Duodenal mucosa (tissue), 2 donors: Measurements from ENCODE around the gene TSPAN11.
"Not testable (repeated sequence)": the region's sequence is repeated elsewhere in the genome, so short reads cannot be mapped to it uniquely, and the experiment has no call there.

Source experiments
- H3K27ac ChIP-seq: one replicate; pipeline ENCODE4 v1.7.0; 2013; ENCODE audit warnings: low read depth, low read length
- H3K27me3 ChIP-seq, 2 donors: one replicate each; pipeline ENCODE4 v1.7.0; 2013; ENCODE audit warnings: low read length in 2 of 2, control low read depth in 1 of 2; ENCODE audit not compliant: insufficient read depth in 2 of 2, control insufficient read depth in 1 of 2
- H3K36me3 ChIP-seq, 2 donors: one replicate each; pipeline ENCODE4 v1.7.0; 2013; ENCODE audit warnings: low read length in 2 of 2, control low read depth in 1 of 2; ENCODE audit not compliant: insufficient read depth in 2 of 2, control insufficient read depth in 1 of 2
- H3K4me1 ChIP-seq, 2 donors: one replicate each; pipeline ENCODE4 v1.7.0; 2013; ENCODE audit warnings: low read length in 2 of 2, control low read depth in 1 of 2; ENCODE audit not compliant: insufficient read depth in 2 of 2, control insufficient read depth in 1 of 2
- H3K4me3 ChIP-seq, 2 donors: one replicate each; pipeline ENCODE4 v1.7.0; 2013; ENCODE audit warnings: low read length in 2 of 2, low read depth in 1 of 2
- H3K9ac ChIP-seq, 2 donors: one replicate each; pipeline ENCODE4 v1.7.0; 2013; ENCODE audit warnings: low read length in 2 of 2, low read depth in 1 of 2
- H3K9me3 ChIP-seq, 2 donors: one replicate each; pipeline ENCODE4 v1.7.0; 2013; ENCODE audit warnings: low read length in 2 of 2, control low read depth in 1 of 2; ENCODE audit not compliant: control insufficient read depth in 1 of 2

Gene TSPAN11

GRCh38 chr12:31007153-31007495 lies 80.6 kb downstream of the TSPAN11 start:
- Histone ChIP-seq H3K9ac (no peak overlapping the region), H3K27ac (no peak overlapping the region), H3K4me3 (no peak overlapping the region), H3K4me1 (no peaks in the 10 kb centered on the region), H3K36me3 (no peaks in the 10 kb centered on the region), H3K27me3 (no peaks in the 10 kb centered on the region), H3K9me3 (no peaks in the 10 kb centered on the region)

- H3K4me3 ChIP-seq: no peak overlapping the region
- no peaks in the 10 kb centered on the region for H3K36me3 ChIP-seq
- H3K9me3 ChIP-seq: no peaks in the 10 kb centered on the region
- H3K27ac ChIP-seq: no peak overlapping the region
- H3K27me3 ChIP-seq: no peaks in the 10 kb centered on the region
- no peak overlapping the region for H3K9ac ChIP-seq
- no peaks in the 10 kb centered on the region for H3K4me1 ChIP-seq
Measured at GRCh38 chr12:31007636-31008175, 81.2 kb downstream of the TSPAN11 start.

GRCh38 chr12:31008241-31008761 lies 81.8 kb downstream of the TSPAN11 start:
- Histone ChIP-seq H3K27ac (no peak overlapping the region), H3K27me3 (no peaks in the 10 kb centered on the region)

GRCh38 chr12:31008961-31009840 lies 82.7 kb downstream of the TSPAN11 start:
- Histone ChIP-seq H3K4me1 (no peaks in the 10 kb centered on the region), H3K4me3 (no peak overlapping the region), H3K9ac (no peak overlapping the region), H3K27ac (no peak overlapping the region), H3K27me3 (no peaks in the 10 kb centered on the region), H3K9me3 (no peaks in the 10 kb centered on the region), H3K36me3 (no peaks in the 10 kb centered on the region)

More at GRCh38 chr12:31008241-31008761, 81.8 kb downstream of the TSPAN11 start:
- Histone ChIP-seq H3K9me3 (no peaks in the 10 kb centered on the region), H3K36me3 (no peaks in the 10 kb centered on the region), H3K4me3 (no peak overlapping the region), H3K4me1 (no peaks in the 10 kb centered on the region), H3K9ac (no peak overlapping the region)

GRCh38 chr12:31009976-31010375 lies 83.4 kb downstream of the TSPAN11 start:
- Histone ChIP-seq H3K9me3 (no peaks in the 10 kb centered on the region), H3K4me3 (no peak overlapping the region), H3K27ac (no peak overlapping the region), H3K36me3 (no peaks in the 10 kb centered on the region), H3K4me1 (no peaks in the 10 kb centered on the region), H3K9ac (no peak overlapping the region), H3K27me3 (no peaks in the 10 kb centered on the region)

- H3K27me3 ChIP-seq: no peaks in the 10 kb centered on the region
- no peaks in the 10 kb centered on the region for H3K4me1 ChIP-seq
- H3K36me3 ChIP-seq: no peaks in the 10 kb centered on the region
- H3K27ac ChIP-seq: no peak overlapping the region
- no peak overlapping the region for H3K4me3 ChIP-seq
- H3K9me3 ChIP-seq: no peaks in the 10 kb centered on the region
- H3K9ac ChIP-seq: no peak overlapping the region
Measured at GRCh38 chr12:31011336-31011735, 84.8 kb downstream of the TSPAN11 start.

- no peaks in the 10 kb centered on the region for H3K36me3 ChIP-seq
- H3K9me3 ChIP-seq: no peaks in the 10 kb centered on the region
- H3K27me3 ChIP-seq: no peaks in the 10 kb centered on the region
- H3K4me1 ChIP-seq: no peaks in the 10 kb centered on the region
- H3K9ac ChIP-seq: no peak overlapping the region
- no peak overlapping the region for H3K4me3 ChIP-seq
- no peak overlapping the region for H3K27ac ChIP-seq
Measured at GRCh38 chr12:31011746-31012566, 85.4 kb downstream of the TSPAN11 start.

- not testable (repeated sequence) for H3K4me1 ChIP-seq, H3K36me3 ChIP-seq, H3K9ac ChIP-seq, H3K27me3 ChIP-seq, H3K4me3 ChIP-seq, H3K27ac ChIP-seq, H3K9me3 ChIP-seq
Measured at GRCh38 chr12:31012567-31012891, 86.0 kb downstream of the TSPAN11 start.

- Histone ChIP-seq H3K36me3 (no peaks in the 10 kb centered on the region), H3K27ac (no peak overlapping the region), H3K4me3 (no peak overlapping the region), H3K4me1 (no peaks in the 10 kb centered on the region), H3K9me3 (no peaks in the 10 kb centered on the region), H3K9ac (no peak overlapping the region), H3K27me3 (no peaks in the 10 kb centered on the region)
Measured at GRCh38 chr12:31015215-31015614, 88.7 kb downstream of the TSPAN11 start.

GRCh38 chr12:31016057-31016456 lies 89.5 kb downstream of the TSPAN11 start:
- H3K4me1 ChIP-seq: no peaks in the 10 kb centered on the region

More at GRCh38 chr12:31016057-31016456, 89.5 kb downstream of the TSPAN11 start:
- H3K27ac ChIP-seq: no peak overlapping the region
- H3K9me3 ChIP-seq: no peaks in the 10 kb centered on the region
- H3K27me3 ChIP-seq: no peaks in the 10 kb centered on the region
- H3K4me3 ChIP-seq: no peak overlapping the region
- H3K9ac ChIP-seq: no peak overlapping the region
- H3K36me3 ChIP-seq: no peaks in the 10 kb centered on the region
